ENCODE data around the gene CD4. TPM values are rescaled to one million over a fixed set of nuclear protein-coding genes. Genes with fewer than 3 reads are reported as not detected.
"Not testable (repeated sequence)": the region's sequence is repeated elsewhere in the genome, so short reads cannot be mapped to it uniquely, and the experiment has no call there.

The CD4 gene
- total RNA-seq, 2 donors from 2014 or later: 4.3 to 18.1 TPM

DNA sequence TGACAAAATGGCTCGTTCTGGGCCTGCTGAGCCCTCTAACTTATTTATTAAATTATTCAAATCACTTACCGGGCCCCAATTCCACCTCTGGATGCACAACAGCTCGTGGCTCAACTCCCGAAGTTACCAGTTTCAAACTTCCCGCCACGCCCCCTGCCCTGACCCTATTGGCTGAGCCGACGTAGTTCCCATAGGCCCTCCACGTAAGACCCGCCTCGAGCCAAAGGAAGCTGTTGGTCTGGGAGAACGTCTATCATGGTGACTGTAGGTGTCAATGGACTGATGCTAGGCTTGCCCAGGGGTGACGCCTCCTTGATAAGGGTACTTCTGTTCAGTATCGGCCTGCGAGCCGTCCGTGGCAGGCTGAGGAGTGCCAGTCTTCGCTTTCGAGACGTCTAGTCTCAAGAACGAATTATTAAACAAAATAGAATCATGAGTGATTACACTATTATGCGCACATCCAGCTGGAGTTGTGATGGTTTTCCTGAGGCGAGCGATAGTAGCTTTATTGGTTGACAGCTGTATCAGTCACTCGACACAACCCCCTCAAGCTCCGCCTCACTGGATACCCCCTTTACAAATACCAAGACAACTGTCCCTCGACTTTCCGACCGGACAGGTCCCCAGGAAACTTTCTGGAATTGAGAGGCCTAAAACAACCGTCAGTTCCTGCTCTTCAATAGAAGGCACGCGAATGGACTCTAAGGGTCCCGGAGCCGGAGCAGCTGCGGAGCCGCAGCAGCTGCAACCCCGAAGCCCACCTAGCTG is 62.0 kb downstream of the CD4 start, which contains the start of gene CDCA3:
Gene CDCA3 (minus strand): TSS at position 134 of the 768 bp plus-strand sequence. CDS start 334 bp downstream, outside the sequence.
- intact Hi-C loops (cut with DNase I, micrococcal nuclease): no loop called here

DNA sequence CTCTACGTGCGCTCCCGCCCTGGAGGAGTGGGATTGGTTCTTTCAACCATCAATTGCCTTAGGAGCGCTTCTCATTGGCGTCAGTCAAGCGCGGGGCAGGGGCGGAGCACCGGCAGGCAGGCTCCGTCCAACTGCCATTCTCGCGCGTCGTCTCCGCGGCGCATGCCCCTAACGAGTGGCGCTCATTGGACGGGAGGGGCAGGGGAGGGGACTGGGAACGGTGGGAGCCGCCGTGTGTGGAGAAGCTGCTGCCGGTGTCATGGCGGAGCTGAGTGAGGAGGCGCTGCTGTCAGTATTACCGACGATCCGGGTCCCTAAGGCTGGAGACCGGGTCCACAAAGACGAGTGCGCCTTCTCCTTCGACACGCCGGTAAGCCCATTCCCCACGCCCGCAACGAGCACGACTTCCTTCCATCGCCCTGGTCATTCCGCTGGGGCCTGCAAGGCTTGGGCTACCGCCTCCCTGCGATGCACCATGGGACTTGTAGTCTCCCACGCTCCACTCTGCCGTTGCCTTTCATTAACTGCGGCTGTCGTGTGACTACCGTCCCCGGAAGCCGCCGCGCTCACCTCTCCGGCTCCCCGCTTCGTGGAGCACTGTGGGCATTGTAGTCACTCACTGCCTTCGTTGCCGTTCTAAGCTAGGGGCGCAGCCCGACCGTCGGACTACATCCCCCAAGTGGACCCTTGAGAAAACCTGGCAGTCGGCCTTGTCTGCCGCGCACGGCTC is 62.8 kb downstream of the CD4 start, which contains the start of gene USP5:
Gene USP5 (plus strand): TSS at position 230 of the 730 bp plus-strand sequence. CDS start 30 bp downstream, at position 260.
- peak; percentile 80 for ATAC-seq
- intact Hi-C loops (cut with DNase I, micrococcal nuclease): no loop called here
- peak; percentile 98 to 99 for DNase-seq

More for the DNA sequence above, 62.0 kb downstream of the CD4 start, which contains the start of gene CDCA3:
- ATAC-seq (peak; percentile 74), DNase-seq (peak; percentile 95 to 99)

DNA sequence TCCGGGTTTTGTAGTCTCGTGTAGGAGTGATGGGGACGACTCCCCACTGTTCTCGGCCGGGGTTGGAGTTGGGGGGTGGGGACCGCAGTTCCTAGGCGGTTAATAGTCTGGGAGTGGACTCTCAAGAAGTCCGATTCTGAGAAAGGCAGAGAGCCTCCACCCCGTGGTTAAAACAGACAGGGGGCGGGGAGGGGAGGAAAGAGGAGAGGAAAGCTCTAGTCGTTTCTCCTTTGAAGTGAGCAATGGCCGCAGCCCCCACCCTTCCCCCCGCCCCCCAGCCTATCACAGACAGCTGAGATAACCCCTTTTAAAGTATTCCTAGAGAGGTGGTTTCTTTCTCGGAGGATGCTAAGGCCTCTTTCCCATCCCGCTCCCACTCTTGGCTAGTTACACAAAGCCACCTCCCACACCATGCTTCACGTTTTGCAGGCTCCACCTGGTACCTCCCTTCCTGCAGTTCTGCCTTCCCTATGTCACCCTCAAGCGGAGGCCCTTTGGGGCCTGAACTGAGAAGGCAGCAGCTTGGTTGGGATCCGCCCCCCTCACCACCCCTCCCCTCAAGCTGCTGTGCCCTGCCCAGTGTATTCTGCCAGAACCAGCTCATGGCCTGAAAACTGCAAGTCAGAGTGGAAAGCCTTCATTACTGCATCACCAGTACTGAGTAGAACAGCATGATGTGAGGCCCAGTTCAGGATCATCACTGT is 63.5 kb downstream of the CD4 start:
- ATAC-seq: no peak
- peak; percentile 52 to 66 for DNase-seq
- intact Hi-C loops (cut with DNase I, micrococcal nuclease): no loop called here

DNA sequence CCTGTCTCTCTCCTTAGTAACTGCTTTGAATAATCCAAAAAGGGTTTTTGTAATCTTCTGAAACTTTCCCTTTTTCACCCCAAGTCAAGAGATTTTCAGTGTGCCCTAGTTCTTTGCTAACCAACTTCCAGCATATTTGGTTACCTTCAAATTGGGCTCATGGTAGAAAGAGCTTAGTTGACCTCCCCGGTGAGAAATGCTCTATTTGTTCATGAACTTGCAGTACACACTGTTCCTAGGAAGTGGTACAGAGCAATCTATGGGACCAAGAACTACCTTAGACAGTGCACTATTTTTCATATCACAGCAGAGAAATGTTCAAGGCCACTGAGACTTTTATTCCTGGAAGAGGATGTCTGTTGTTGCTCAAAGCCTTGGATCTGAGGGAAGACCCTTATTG is 64.3 kb downstream of the CD4 start:
- intact Hi-C loops (cut with DNase I, micrococcal nuclease): no loop called here
- DNase-seq: no peak
- ATAC-seq: no peak

DNA sequence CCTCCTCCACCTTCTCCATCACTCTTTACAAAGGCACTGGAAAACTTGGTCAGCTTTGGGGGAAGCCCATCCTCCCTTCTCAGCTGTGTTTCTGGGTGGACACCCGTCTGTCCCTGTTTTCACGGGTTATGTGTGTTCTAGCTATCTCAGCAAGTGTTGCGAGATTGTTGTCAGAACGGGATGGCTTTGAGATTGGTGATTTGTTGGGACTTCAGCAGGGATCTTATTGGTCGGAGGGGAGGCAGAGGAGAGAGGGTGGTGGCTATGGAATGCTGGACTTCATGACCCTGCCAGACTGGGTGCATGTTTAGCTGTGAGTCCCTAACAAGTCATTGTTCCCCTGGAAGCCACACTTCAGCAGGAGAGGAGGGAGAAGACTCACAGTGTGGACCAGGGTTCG is 64.7 kb downstream of the CD4 start:
- ATAC-seq: no peak
- intact Hi-C loops (cut with DNase I, micrococcal nuclease): no loop called here
- no peak for DNase-seq

DNA sequence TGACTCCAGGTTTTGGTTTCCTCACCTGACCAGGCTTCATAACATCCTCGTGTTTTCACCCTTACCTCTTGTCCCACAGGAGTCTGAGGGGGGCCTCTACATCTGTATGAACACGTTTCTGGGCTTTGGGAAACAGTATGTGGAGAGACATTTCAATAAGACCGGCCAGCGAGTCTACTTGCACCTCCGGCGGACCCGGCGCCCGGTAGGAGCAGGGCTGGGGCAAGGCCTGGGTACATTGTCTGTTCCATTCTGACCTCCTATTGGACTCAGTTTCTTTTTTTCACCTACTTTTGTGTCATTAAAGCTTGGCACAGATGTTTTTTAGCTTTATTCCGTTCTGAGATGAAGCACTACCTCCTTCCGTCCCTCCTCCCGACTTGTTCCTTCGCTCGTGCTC is 66.0 kb downstream of the CD4 start:
- intact Hi-C loops (cut with DNase I, micrococcal nuclease): no loop called here
- DNase-seq (no peak), ATAC-seq (no peak)

DNA sequence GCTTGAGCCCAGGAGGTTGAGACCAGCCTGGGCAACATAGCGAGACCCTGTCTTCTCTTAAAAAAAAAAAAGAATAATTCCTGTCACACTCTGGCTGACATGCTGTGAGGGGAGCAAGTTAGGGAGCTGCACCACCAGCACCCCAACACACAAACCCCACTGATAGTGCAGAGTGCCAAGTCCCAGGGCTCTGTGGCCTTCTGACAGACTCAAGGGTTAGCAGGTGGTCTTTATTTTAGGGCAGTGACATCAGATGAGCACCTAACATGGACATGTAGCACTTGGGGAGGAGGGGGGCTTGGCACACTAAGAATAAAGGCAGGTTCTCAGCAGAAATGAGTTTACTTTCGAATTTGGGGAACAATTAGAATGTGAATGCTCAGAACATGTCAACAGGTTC is 69.5 kb downstream of the CD4 start:
- DNase-seq: no peak
- no peak for ATAC-seq
- intact Hi-C loops (cut with DNase I, micrococcal nuclease): no loop called here

DNA sequence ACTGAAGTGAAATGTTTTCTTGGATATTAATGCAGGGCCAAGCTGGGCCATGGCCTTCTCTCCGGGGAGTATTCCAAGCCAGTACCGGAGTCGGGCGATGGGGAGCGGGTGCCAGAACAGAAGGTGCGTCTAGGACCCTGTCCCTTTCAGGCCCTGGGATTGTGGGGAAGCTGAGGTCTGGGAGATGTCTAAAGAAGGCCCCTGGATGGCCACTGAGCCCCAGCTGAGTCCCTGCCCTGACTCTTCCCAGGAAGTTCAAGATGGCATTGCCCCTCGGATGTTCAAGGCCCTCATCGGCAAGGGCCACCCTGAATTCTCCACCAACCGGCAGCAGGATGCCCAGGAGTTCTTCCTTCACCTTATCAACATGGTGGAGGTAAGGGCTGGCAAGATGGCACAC is 70.8 kb downstream of the CD4 start:
- no peak for DNase-seq
- no peak for ATAC-seq
- intact Hi-C loops (cut with DNase I, micrococcal nuclease): no loop called here

DNA sequence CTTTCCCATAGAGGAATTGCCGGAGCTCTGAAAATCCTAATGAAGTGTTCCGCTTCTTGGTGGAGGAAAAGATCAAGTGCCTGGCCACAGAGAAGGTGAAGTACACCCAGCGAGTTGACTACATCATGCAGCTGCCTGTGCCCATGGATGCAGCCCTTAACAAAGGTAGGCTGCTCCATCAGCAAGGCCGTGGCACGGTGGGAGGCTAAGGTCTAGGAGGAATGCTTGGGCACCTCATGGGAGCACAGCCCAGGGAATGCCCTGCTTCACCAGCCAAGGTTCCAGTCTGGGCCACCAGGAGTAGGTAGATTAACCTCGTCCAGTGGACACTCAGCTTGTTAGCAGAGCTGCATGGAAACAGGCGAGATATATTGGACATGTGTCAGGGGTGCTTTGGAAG is 71.6 kb downstream of the CD4 start:
- DNase-seq (no peak), ATAC-seq (no peak)
- intact Hi-C loops (cut with DNase I, micrococcal nuclease): no loop called here

DNA sequence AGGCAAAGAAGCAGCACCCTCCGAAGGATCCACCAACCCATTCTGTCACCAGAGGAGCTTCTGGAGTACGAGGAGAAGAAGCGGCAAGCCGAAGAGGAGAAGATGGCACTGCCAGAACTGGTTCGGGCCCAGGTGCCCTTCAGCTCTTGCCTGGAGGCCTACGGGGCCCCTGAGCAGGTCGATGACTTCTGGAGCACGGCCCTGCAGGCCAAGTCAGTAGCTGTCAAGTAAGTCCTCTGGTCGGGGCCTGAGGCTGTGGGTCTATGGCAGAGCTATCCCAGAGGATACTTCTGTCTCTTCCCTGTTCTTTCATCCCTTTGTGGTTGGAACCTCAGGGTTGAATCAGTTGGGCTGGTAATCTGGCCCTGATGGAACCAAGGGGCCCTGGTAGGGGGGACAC is 72.1 kb downstream of the CD4 start:
- DNase-seq (no peak), ATAC-seq (no peak)
- intact Hi-C loops (cut with DNase I, micrococcal nuclease): no loop called here

DNA sequence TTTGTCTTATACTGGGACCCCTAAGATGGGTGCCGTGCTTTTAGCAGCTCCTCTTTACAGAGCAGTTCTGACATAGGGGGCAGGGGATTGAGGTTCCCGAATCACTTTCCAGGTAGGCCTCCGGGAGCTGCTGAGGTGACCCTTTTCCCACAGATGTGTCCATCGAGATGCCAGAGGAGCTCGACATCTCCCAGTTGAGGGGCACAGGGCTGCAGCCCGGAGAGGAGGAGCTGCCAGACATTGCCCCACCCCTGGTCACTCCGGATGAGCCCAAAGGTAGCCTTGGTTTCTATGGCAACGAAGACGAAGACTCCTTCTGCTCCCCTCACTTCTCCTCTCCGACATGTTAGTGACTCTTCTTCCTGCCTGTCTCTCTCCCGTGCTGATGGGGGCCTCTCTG is 73.7 kb downstream of the CD4 start:
- no peak for DNase-seq

DNA sequence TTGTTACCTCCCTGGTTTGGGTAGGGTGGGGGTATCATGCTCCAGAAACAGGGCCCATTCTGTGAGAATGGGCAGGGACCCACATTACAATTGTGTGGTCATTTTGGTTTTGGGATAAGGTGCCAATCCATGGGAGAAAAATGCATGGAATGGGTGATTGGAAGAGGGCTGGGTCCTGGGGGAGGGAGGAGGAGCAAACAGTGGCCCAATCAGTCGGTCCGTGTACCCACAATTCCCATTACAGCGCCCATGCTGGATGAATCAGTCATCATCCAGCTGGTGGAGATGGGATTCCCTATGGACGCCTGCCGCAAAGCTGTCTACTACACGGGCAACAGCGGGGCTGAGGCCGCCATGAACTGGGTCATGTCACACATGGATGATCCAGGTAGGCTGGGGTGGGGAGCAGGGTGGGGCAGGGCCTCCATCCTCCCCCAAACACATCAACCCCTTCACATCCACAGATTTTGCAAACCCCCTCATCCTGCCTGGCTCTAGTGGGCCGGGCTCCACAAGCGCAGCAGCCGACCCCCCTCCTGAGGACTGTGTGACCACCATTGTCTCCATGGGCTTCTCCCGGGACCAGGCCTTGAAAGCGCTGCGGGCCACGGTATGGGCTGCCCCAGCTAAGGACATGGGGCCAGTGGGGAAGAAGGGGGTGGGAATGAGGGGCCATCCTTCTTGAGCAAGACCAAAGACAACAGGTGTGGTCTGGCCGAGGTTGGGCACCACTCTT is 74.4 kb downstream of the CD4 start:
- no peak for ATAC-seq
- intact Hi-C loops (cut with DNase I, micrococcal nuclease): no loop called here
- DNase-seq: no peak

More for the DNA sequence above, 73.7 kb downstream of the CD4 start:
- intact Hi-C loops (cut with DNase I, micrococcal nuclease): no loop called here
- no peak for ATAC-seq

DNA sequence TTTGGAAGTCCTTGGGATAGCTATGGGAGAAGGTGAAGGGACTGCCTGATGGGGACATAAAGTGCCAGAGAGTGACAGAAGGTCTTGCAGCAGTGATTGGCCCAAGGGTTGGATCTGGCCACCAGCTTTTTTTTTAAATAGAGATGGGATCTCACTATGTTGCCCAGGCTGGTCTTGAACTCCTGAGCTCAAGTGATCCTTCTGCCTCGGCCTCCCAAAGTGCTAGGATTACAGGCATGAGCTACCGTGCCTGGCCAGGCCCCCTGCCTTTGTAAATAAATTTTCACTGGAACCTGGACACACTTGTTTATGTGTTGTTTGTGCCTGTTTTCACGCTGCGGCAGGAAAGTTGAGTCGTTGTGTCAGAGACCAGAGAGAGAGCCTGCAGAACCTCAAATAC is 76.0 kb downstream of the CD4 start:
- intact Hi-C loops (cut with DNase I, micrococcal nuclease); ATAC-seq; DNase-seq: not testable (repeated sequence)

DNA sequence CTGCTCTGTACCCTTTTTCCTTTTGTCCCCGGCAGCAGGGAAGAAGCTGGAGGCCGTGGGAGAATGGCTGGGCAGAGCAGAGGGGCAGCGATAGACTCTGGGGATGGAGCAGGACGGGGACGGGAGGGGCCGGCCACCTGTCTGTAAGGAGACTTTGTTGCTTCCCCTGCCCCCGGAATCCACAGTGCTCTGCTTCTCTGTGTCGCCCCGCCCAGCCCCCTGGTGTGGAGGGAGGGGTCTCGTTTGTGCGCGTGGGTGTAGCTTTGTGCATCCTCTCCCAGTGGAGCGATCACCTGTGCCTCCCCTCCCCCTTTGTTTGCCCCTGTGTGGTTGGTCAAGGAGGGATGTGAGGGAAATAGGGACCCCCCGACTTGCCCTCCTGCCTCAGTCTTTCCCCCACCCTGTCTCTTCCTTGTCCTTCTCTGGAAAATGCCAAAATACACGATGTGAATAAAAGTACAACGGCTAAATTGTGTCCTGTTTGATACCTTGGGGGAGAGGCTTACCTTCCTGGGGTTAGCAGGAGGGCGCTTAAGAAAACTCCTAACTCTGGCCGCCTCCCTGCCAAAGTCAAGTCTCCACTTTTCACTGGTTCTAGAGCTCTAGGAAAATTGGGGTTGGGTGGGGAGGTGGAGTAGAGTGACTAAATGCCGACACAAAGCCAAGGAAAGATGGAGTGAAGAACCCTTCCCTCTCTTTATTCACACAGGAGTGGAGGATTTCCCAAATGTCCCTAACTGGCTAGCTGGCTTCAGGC is 77.0 kb downstream of the CD4 start:
- peak in 1 of 2 donors; percentile 29 for DNase-seq
- intact Hi-C loops (cut with DNase I, micrococcal nuclease): no loop called here
- ATAC-seq: no peak

DNA sequence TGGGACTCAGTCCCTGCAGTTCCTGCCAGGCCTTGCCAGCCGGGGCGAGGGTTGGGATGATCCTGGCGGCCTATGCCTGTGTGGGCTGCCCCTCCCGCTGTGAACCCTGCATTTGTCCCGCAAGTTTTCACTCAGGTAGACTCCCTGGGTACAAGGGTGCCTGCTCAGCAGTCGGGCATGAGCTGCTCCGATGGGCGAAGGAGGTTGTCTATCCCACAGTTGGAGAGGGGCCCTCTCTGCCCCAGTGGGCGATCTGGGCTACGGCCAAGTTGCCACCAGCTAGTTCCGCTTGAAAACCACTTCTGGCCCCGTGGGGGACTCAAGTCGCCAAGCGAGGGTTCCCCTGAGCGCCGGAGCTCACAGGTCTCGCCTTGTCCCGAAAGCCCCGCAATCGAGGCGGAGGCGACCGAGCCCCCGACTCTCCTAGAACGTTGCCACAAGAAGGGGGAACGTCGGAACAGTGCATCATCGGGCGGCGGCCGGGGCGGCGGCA is 77.6 kb downstream of the CD4 start:
- ATAC-seq (peak; percentile 10), DNase-seq (no peak)
- intact Hi-C loops (cut with DNase I, micrococcal nuclease): no loop called here

DNA sequence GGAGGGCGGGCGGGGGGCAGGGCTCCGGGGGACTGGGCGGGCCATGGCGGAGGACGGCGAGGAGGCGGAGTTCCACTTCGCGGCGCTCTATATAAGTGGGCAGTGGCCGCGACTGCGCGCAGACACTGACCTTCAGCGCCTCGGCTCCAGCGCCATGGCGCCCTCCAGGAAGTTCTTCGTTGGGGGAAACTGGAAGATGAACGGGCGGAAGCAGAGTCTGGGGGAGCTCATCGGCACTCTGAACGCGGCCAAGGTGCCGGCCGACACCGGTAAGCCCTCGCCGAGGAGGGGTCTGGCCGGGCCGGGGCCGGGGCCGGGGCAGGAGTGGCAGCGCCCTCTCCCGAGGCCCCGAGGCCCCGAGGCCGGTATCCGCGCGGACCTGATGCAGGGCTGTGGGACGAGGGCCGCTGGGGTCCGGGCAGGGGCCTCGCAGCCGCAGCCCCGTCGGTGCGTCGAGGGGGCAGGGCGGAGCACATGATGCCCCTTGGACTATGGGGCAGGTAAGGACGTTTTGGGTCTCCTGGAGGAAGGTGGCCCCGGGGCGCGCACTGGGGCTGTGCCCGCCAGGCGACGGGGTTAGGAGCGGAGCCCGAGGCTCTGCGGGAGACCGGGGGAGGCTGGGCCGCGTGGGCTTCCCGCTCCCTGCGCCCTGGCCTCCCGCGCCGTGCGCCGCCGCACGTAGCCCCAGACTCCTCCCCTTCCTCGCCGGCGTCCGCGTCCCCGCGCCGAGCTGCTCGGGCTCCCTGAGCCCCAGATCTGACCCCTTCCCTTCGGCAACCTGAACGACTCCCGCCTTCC is 78.3 kb downstream of the CD4 start, which contains the start of gene TPI1:
Gene TPI1 (plus strand): TSS at position 119 of the 798 bp plus-strand sequence. CDS start 36 bp downstream, at position 155.
- peak; percentile 68 for ATAC-seq
- peak; percentile 87 to 88 for DNase-seq
- intact Hi-C loops (cut with DNase I, micrococcal nuclease): no loop called here
